WTC11 (cell line): ENCODE measurements around the gene UMOD. TPM values are rescaled to one million over a fixed set of nuclear protein-coding genes. Genes with fewer than 3 reads are reported as not detected.

Experiments used
- ATAC-seq: fragments of 200-7000 bp; cut with Tn5 transposase; 2 replicates; pipeline ENCODE4 v1.10.0; 2021; ENCODE audit warnings: mild to moderate bottlenecking, moderate library complexity
- CTCF ChIA-PET: fragments of 300-600 bp; sonication (Branson Sonifier 250); formaldehyde crosslinking; loops from one replicate; lab custom pipeline; 2021; ENCODE audit warnings: antibody characterized with exemption; lab: Charles Lee
- POLR2A ChIA-PET: fragments of 350-600 bp; sonication (Branson Sonifier 250); formaldehyde crosslinking; loops from one replicate; lab custom pipeline; 2021; ENCODE audit warnings: antibody characterized with exemption; lab: Charles Lee
- DNase-seq: peaks from one replicate; pipeline ENCODE4 v3.0.0; 2021; ENCODE audit warnings: low spot score
- H3K27ac Mint-ChIP-seq: 2 replicates; pipeline ENCODE4 v1.8.0; 2021; ENCODE audit warnings: mixed read lengths
- H3K27me3 Mint-ChIP-seq: 2 replicates; pipeline ENCODE4 v1.8.0; 2021; ENCODE audit warnings: low read depth, mild to moderate bottlenecking, moderate library complexity, mixed read lengths
- H3K36me3 Mint-ChIP-seq: 2 replicates; pipeline ENCODE4 v1.8.0; 2021; ENCODE audit warnings: mixed read lengths
- H3K4me1 Mint-ChIP-seq: 2 replicates; pipeline ENCODE4 v1.8.0; 2022; ENCODE audit warnings: mixed read lengths
- H3K4me3 Mint-ChIP-seq: 2 replicates; pipeline ENCODE4 v1.8.0; 2021; ENCODE audit warnings: mild to moderate bottlenecking, moderate library complexity, mixed read lengths
- H3K9me3 Mint-ChIP-seq: 2 replicates; pipeline ENCODE4 v1.8.0; 2021; ENCODE audit warnings: mixed read lengths
- ATF1 ChIP-seq: sonication (generic); formaldehyde crosslinking; IDR thresholded peaks from 2 replicates; pipeline ENCODE4 v1.8.1; 2023; ENCODE audit warnings: mild to moderate bottlenecking, moderate library complexity, missing genetic modification reagents
- CREB1 ChIP-seq: sonication (generic); formaldehyde crosslinking; IDR thresholded peaks from 2 replicates; pipeline ENCODE4 v1.8.0; 2023; ENCODE audit warnings: mild to moderate bottlenecking, missing genetic modification reagents
- CTCF ChIP-seq: fragments of 200-600 bp; IDR thresholded peaks from 2 replicates; pipeline ENCODE4 v1.8.0; 2022; ENCODE audit warnings: antibody characterized with exemption
- E2F5 ChIP-seq: sonication (generic); formaldehyde crosslinking; IDR thresholded peaks from 2 replicates; pipeline ENCODE4 v1.8.1; 2022; ENCODE audit warnings: mild to moderate bottlenecking, moderate library complexity, missing genetic modification reagents
- EMX1 ChIP-seq: fragments of 250-450 bp; sonication (Bioruptor Pico); IDR thresholded peaks from 2 replicates; pipeline ENCODE4 v1.8.0; 2021; ENCODE audit warnings: mild to moderate bottlenecking
- FOXP1 ChIP-seq: sonication (generic); formaldehyde crosslinking; IDR thresholded peaks from 2 replicates; pipeline ENCODE4 v1.8.0; 2022; ENCODE audit warnings: missing genetic modification reagents, mild to moderate bottlenecking, moderate library complexity, borderline replicate concordance
- HMGXB4 ChIP-seq: sonication (generic); formaldehyde crosslinking; IDR thresholded peaks from 2 replicates; pipeline ENCODE4 v1.8.1; 2023; ENCODE audit warnings: mild to moderate bottlenecking, moderate library complexity, missing genetic modification reagents
- NFATC4 ChIP-seq: fragments of 250-450 bp; sonication (Bioruptor Pico); IDR thresholded peaks from 2 replicates; pipeline ENCODE4 v1.9.0; 2021; ENCODE audit warnings: mild to moderate bottlenecking
- NR3C1 ChIP-seq: sonication (generic); formaldehyde crosslinking; conservative IDR thresholded peaks from 2 replicates; pipeline ENCODE4 v1.8.1; 2023; ENCODE audit warnings: low read depth, mild to moderate bottlenecking, missing genetic modification reagents
- RELA ChIP-seq: sonication (generic); formaldehyde crosslinking; IDR thresholded peaks from 2 replicates; pipeline ENCODE4 v1.8.1; 2022; ENCODE audit warnings: missing genetic modification reagents, mild to moderate bottlenecking, borderline replicate concordance
- TP53 ChIP-seq: sonication (generic); formaldehyde crosslinking; IDR thresholded peaks from 2 replicates; pipeline ENCODE4 v1.8.1; 2023; ENCODE audit warnings: mild to moderate bottlenecking, missing genetic modification reagents
- USF1 ChIP-seq: sonication (generic); formaldehyde crosslinking; IDR thresholded peaks from 2 replicates; pipeline ENCODE4 v1.8.0; 2022; ENCODE audit warnings: mild to moderate bottlenecking, missing genetic modification reagents
- ZNF416 ChIP-seq: fragments of 250-450 bp; sonication (Bioruptor Pico); IDR thresholded peaks from 2 replicates; pipeline ENCODE4 v1.9.0; 2021; ENCODE audit warnings: mild to moderate bottlenecking, inconsistent platforms
- total RNA-seq: library from RNA; stranded (reverse); gene quantifications from 3 replicates; pipeline ENCODE4 v1.2.3, GENCODE V29; 2021

The UMOD gene
- total RNA-seq, 1 experiment from 2014 or later, result not detected

GRCh38 chr16:20349615-20350014, 2.9 kb downstream of the UMOD start:
- Mint-ChIP-seq H3K27me3 (no peaks in the 10 kb centered on the region), H3K4me1 (peaks cover 11% of the 10 kb centered on the region), H3K9me3 (peaks cover 4% of the 10 kb centered on the region; the same call in 1 of the 2 replicates)
- POLR2A ChIA-PET, result no interaction called here
- DNase-seq, result peak; percentile 46
- 0 out of 2 replicates have a peak, but pooled peaks have one; percentile 17 for ATAC-seq
- TF ChIP-seq EMX1 (CRISPR knock-in tag) (no peak), CTCF (peak; percentile 35)
- TF ChIP-seq, all 79 proteins: peak for 1
- Mint-ChIP-seq H3K36me3 (no peaks in the 10 kb centered on the region), H3K4me3 (no peak overlapping the region), H3K27ac (no peak overlapping the region)
- CTCF ChIA-PET, result interaction anchor here (0.6 to 2.8 kb wide), 26 partner anchors 9 to 449 kb away, joined by 3 to 26 read pairs (median 3); no protein-coding TSS in a partner anchor

GRCh38 chr16:20348365-20349185, 3.9 kb downstream of the UMOD start:
- H3K9me3 Mint-ChIP-seq, result no peaks in the 10 kb centered on the region

More at GRCh38 chr16:20348365-20349185, 3.9 kb downstream of the UMOD start:
- Mint-ChIP-seq H3K36me3 (no peaks in the 10 kb centered on the region), H3K27ac (no peak overlapping the region), H3K4me1 (peaks cover 11% of the 10 kb centered on the region), H3K4me3 (no peak overlapping the region), H3K27me3 (no peaks in the 10 kb centered on the region)
- ATAC-seq, result peak; percentile 95
- TF ChIP-seq NFATC4 (CRISPR knock-in tag) (no peak), NR3C1 (CRISPR knock-in tag) (0 out of 2 replicates have a peak, but pooled peaks have one; percentile 40), CTCF (peak; percentile 63; the same call in 1 of the 2 replicates), FOXP1 (CRISPR knock-in tag) (0 out of 2 replicates have a peak, but pooled peaks have one; percentile 28), CREB1 (no peak), ATF1 (CRISPR knock-in tag) (0 out of 2 replicates have a peak, but pooled peaks have one; percentile 39), TP53 (CRISPR knock-in tag) (0 out of 2 replicates have a peak, but pooled peaks have one; percentile 57), ZNF416 (no peak), E2F5 (CRISPR knock-in tag) (no peak), USF1 (CRISPR knock-in tag) (0 out of 2 replicates have a peak, but pooled peaks have one; percentile 14), HMGXB4 (CRISPR knock-in tag) (peak; percentile 72), RELA (CRISPR knock-in tag) (0 out of 2 replicates have a peak, but pooled peaks have one; percentile 57)
- ChIA-PET CTCF (interaction anchor here (0.7 to 2.8 kb wide), 15 partner anchors 9 to 448 kb away, joined by 3 to 26 read pairs (median 4); no protein-coding TSS in a partner anchor), POLR2A (no interaction called here)
- peak; percentile 86 for DNase-seq
